GM12878 (cell line): ENCODE data around the gene ARID3B. TPM values are rescaled to one million over a fixed set of nuclear protein-coding genes. Genes with fewer than 3 reads are reported as not detected.

Experiments
- BCL11A ChIP-seq: IDR thresholded peaks from 2 replicates; pipeline ENCODE4 v1.6.1; 2011; ENCODE audit warnings: low read depth, low read length
- BRCA1 ChIP-seq: IDR thresholded peaks from 2 replicates; pipeline ENCODE4 v1.6.1; 2011; ENCODE audit warnings: low read depth, low read length, improper control_type of control experiment
- FOS ChIP-seq: IDR thresholded peaks from 3 replicates; pipeline ENCODE4 v1.6.1; 2011; ENCODE audit warnings: borderline replicate concordance; ENCODE audit not compliant: insufficient read length; ENCODE audit errors: extremely low read depth
- LARP7 ChIP-seq: fragments of 450-650 bp; IDR thresholded peaks from 2 replicates; pipeline ENCODE4 v1.6.1; 2017; ENCODE audit warnings: mild to moderate bottlenecking
- POU2F2 ChIP-seq: IDR thresholded peaks from 3 replicates; pipeline ENCODE4 v1.6.1; 2011; ENCODE audit warnings: low read depth, mild to moderate bottlenecking, low read length, borderline replicate concordance
- RUNX3 ChIP-seq: IDR thresholded peaks from 2 replicates; pipeline ENCODE4 v1.6.1; 2012; ENCODE audit warnings: low read length, inconsistent platforms
- SIN3A ChIP-seq: IDR thresholded peaks from 2 replicates; pipeline ENCODE4 v1.6.1; 2012; ENCODE audit warnings: low read depth, low read length, improper control_type of control experiment
- TAF1 ChIP-seq: IDR thresholded peaks from 2 replicates; pipeline ENCODE4 v1.6.1; 2011; ENCODE audit warnings: mild to moderate bottlenecking, low read depth, low read length, borderline replicate concordance
- ZNF207 ChIP-seq: fragments of 450-650 bp; IDR thresholded peaks from 2 replicates; pipeline ENCODE4 v1.6.1; 2014; ENCODE audit warnings: antibody characterized with exemption, mild to moderate bottlenecking, borderline replicate concordance
- ZNF217 ChIP-seq: fragments of 450-650 bp; IDR thresholded peaks from 2 replicates; pipeline ENCODE4 v1.6.1; 2017; ENCODE audit warnings: antibody characterized with exemption, mild to moderate bottlenecking
- ZNF384 ChIP-seq: IDR thresholded peaks from 2 replicates; pipeline ENCODE4 v1.6.1; 2012; ENCODE audit warnings: low read depth, mild to moderate bottlenecking, low read length, improper control_type of control experiment, borderline replicate concordance
- ZSCAN29 ChIP-seq: fragments of 450-650 bp; IDR thresholded peaks from 2 replicates; pipeline ENCODE4 v1.6.1; 2017; ENCODE audit warnings: mild to moderate bottlenecking, moderate library complexity
- polyA plus RNA-seq, 11 experiments: library from polyadenylated mRNA; depleted of rRNA in 4 of 11; unstranded in 6 of 11; stranded (reverse) in 5 of 11; fragments of >200 nt; fragmentation: Nextera tagmentation in 4 of 11; fragmentation: Illumina TruSeq in 1 of 11; extraction: Ambion mirVana in 4 of 11; extraction: Trizol in 1 of 11; gene quantifications; 1 replicate in 1 of 11; 2 replicates in 10 of 11; pipeline versions ENCODE4 v1.2.1 to v1.2.3, GENCODE V29; 2011 to 2016; ENCODE audit warnings: inconsistent platforms in 2 of 11, missing spikeins in 2 of 11, low read depth in 1 of 11
- total RNA-seq, 4 experiments: library from RNA; depleted of rRNA in 3 of 4; stranded (reverse); fragments of >200 nt in 3 of 4; fragmentation: Illumina TruSeq in 1 of 4; extraction: Trizol in 1 of 4; gene quantifications; 2 replicates each; pipeline versions ENCODE4 v1.2.1 to v1.2.3, GENCODE V29; 2013 to 2021
- TF ChIP-seq, protein P1 (sequence below): IDR thresholded peaks from 2 replicates; pipeline ENCODE4 v1.6.1; 2012; ENCODE audit warnings: improper control_type of control experiment, low read depth, low read length; ENCODE audit not compliant: insufficient replicate concordance
- TF ChIP-seq, protein P2 (sequence below): IDR thresholded peaks from 2 replicates; pipeline ENCODE4 v1.6.1; 2011; ENCODE audit warnings: borderline replicate concordance, low read depth, mild to moderate bottlenecking, moderate library complexity, low read length; ENCODE audit not compliant: insufficient read depth, poor library complexity, severe bottlenecking
- TF ChIP-seq, protein P3 (sequence below): fragments of 450-650 bp; IDR thresholded peaks from 2 replicates; pipeline ENCODE4 v1.6.1; 2016; ENCODE audit warnings: mild to moderate bottlenecking
- TF ChIP-seq, protein P4 (sequence below): fragments of 450-650 bp; IDR thresholded peaks from 2 replicates; pipeline ENCODE4 v1.6.1; 2017; ENCODE audit warnings: mild to moderate bottlenecking, moderate library complexity

ARID3B gene
- total and polyA plus RNA-seq, 10 of the 15 experiments (the other 5 are each of a cell fraction or from before 2014, with no cell fraction given) = 1.1 to 33.4 (median 24.0) TPM

DNA sequence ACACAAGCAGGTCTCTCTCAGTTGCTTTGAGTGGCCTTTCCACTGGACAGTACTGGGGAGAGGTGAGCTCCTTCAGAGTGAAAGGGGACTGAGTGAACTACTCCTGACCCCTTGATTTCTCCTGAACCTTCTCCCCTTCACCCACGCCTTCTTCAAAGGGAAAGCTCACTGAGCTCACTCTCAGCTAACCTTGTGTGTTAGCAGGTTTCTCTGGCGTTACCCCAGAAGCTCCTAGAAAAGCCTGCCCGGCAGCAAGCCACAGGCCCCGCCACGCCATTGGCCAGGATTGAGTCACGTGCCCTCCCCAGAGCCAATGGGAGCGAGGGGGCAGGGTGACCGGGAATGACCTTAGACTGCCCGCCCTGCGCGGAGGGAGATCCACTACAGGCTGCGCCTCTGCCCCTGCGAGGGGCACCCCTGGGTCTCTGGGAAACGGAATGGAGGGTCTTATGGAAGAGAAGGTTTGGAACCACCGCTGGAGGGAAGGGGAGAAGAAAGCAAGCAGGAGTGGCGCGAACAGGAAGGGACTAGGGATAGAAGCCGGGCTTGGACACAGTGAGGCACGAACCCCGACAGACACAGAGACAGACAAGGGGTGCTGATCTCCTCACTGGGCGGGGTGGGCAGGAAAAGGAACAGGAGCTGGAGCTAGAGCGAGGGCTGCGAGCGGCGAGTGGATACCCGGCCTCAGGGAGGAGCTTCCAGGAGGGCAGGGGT is 57.3 kb downstream of the ARID3B start (continued):
- TF ChIP-seq, protein P1, sequence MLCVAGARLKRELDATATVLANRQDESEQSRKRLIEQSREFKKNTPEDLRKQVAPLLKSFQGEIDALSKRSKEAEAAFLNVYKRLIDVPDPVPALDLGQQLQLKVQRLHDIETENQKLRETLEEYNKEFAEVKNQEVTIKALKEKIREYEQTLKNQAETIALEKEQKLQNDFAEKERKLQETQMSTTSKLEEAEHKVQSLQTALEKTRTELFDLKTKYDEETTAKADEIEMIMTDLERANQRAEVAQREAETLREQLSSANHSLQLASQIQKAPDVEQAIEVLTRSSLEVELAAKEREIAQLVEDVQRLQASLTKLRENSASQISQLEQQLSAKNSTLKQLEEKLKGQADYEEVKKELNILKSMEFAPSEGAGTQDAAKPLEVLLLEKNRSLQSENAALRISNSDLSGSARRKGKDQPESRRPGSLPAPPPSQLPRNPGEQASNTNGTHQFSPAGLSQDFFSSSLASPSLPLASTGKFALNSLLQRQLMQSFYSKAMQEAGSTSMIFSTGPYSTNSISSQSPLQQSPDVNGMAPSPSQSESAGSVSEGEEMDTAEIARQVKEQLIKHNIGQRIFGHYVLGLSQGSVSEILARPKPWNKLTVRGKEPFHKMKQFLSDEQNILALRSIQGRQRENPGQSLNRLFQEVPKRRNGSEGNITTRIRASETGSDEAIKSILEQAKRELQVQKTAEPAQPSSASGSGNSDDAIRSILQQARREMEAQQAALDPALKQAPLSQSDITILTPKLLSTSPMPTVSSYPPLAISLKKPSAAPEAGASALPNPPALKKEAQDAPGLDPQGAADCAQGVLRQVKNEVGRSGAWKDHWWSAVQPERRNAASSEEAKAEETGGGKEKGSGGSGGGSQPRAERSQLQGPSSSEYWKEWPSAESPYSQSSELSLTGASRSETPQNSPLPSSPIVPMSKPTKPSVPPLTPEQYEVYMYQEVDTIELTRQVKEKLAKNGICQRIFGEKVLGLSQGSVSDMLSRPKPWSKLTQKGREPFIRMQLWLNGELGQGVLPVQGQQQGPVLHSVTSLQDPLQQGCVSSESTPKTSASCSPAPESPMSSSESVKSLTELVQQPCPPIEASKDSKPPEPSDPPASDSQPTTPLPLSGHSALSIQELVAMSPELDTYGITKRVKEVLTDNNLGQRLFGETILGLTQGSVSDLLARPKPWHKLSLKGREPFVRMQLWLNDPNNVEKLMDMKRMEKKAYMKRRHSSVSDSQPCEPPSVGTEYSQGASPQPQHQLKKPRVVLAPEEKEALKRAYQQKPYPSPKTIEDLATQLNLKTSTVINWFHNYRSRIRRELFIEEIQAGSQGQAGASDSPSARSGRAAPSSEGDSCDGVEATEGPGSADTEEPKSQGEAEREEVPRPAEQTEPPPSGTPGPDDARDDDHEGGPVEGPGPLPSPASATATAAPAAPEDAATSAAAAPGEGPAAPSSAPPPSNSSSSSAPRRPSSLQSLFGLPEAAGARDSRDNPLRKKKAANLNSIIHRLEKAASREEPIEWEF = no peak
- TF ChIP-seq, protein P2, sequence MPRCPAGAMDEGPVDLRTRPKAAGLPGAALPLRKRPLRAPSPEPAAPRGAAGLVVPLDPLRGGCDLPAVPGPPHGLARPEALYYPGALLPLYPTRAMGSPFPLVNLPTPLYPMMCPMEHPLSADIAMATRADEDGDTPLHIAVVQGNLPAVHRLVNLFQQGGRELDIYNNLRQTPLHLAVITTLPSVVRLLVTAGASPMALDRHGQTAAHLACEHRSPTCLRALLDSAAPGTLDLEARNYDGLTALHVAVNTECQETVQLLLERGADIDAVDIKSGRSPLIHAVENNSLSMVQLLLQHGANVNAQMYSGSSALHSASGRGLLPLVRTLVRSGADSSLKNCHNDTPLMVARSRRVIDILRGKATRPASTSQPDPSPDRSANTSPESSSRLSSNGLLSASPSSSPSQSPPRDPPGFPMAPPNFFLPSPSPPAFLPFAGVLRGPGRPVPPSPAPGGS = peak; percentile 38
- 0 out of 2 replicates have a peak, but pooled peaks have one; percentile 32 for TF ChIP-seq LARP7
- TF ChIP-seq ZNF217 = no peak
- TF ChIP-seq, protein P3, sequence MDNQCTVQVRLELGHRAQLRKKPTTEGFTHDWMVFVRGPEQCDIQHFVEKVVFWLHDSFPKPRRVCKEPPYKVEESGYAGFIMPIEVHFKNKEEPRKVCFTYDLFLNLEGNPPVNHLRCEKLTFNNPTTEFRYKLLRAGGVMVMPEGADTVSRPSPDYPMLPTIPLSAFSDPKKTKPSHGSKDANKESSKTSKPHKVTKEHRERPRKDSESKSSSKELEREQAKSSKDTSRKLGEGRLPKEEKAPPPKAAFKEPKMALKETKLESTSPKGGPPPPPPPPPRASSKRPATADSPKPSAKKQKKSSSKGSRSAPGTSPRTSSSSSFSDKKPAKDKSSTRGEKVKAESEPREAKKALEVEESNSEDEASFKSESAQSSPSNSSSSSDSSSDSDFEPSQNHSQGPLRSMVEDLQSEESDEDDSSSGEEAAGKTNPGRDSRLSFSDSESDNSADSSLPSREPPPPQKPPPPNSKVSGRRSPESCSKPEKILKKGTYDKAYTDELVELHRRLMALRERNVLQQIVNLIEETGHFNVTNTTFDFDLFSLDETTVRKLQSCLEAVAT = 0 out of 2 replicates have a peak, but pooled peaks have one; percentile 64
- TF ChIP-seq BRCA1 = no peak
- no peak for TF ChIP-seq ZSCAN29
- TF ChIP-seq, protein P4, sequence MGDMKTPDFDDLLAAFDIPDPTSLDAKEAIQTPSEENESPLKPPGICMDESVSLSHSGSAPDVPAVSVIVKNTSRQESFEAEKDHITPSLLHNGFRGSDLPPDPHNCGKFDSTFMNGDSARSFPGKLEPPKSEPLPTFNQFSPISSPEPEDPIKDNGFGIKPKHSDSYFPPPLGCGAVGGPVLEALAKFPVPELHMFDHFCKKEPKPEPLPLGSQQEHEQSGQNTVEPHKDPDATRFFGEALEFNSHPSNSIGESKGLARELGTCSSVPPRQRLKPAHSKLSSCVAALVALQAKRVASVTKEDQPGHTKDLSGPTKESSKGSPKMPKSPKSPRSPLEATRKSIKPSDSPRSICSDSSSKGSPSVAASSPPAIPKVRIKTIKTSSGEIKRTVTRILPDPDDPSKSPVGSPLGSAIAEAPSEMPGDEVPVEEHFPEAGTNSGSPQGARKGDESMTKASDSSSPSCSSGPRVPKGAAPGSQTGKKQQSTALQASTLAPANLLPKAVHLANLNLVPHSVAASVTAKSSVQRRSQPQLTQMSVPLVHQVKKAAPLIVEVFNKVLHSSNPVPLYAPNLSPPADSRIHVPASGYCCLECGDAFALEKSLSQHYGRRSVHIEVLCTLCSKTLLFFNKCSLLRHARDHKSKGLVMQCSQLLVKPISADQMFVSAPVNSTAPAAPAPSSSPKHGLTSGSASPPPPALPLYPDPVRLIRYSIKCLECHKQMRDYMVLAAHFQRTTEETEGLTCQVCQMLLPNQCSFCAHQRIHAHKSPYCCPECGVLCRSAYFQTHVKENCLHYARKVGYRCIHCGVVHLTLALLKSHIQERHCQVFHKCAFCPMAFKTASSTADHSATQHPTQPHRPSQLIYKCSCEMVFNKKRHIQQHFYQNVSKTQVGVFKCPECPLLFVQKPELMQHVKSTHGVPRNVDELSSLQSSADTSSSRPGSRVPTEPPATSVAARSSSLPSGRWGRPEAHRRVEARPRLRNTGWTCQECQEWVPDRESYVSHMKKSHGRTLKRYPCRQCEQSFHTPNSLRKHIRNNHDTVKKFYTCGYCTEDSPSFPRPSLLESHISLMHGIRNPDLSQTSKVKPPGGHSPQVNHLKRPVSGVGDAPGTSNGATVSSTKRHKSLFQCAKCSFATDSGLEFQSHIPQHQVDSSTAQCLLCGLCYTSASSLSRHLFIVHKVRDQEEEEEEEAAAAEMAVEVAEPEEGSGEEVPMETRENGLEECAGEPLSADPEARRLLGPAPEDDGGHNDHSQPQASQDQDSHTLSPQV = no peak
- TF ChIP-seq FOS = peak; percentile 75
- TF ChIP-seq ZNF207 = peak; percentile 54; the same call in 1 of the 2 replicates
- TF ChIP-seq POU2F2 = no peak
- TF ChIP-seq SIN3A = peak; percentile 39; the same call in 1 of the 2 replicates
- TF ChIP-seq TAF1 = peak; percentile 41; the same call in 1 of the 2 replicates
- TF ChIP-seq BCL11A = no peak
- TF ChIP-seq RUNX3 = peak; percentile 21; the same call in 1 of the 2 replicates
- TF ChIP-seq ZNF384 = no peak
